AG04450 (cell line): ENCODE measurements around the gene HECTD4. TPM values are rescaled to one million over a fixed set of nuclear protein-coding genes. Genes with fewer than 3 reads are reported as not detected.

Source experiments
- CTCF ChIA-PET: fragments of 300-600, 350-600 bp; formaldehyde crosslinking; extraction: SDS; loops from one replicate; lab custom pipeline; 2022; ENCODE audit warnings: antibody characterized with exemption, inconsistent platforms; lab: Charles Lee
- POLR2A ChIA-PET: fragments of 350-600 bp; formaldehyde crosslinking; extraction: SDS; loops from one replicate; lab custom pipeline; 2021; ENCODE audit warnings: antibody characterized with exemption, inconsistent platforms; lab: Yijun Ruan, JAX
- DNase-seq: peaks from one replicate; pipeline ENCODE4 v3.0.0-alpha.2; 2011; ENCODE audit warnings: low read depth, low spot score
- H3K27ac ChIP-seq: one replicate; pipeline ENCODE4 v1.5.1; 2012; ENCODE audit warnings: low read depth, low read length, control low read depth
- H3K27me3 ChIP-seq: one replicate; pipeline ENCODE4 v1.6.0; 2012; ENCODE audit warnings: low read length; ENCODE audit not compliant: control insufficient read depth, insufficient read depth
- H3K4me3 ChIP-seq: 2 replicates; pipeline ENCODE4 v1.5.1; 2011; ENCODE audit warnings: mild to moderate bottlenecking, low read depth, low read length, control low read depth
- H3K9me3 ChIP-seq: 2 replicates; pipeline ENCODE4 v1.5.1; 2012; ENCODE audit warnings: low read length; ENCODE audit not compliant: control insufficient read depth, insufficient read depth
- polyA minus RNA-seq: library from RNA; depleted of rRNA, polyadenylated mRNA; stranded (reverse); fragments of >200 nt; gene quantifications from 2 replicates; pipeline ENCODE4 v1.2.3, GENCODE V29; 2011; rRNA and poly(A)+ RNA removed
- polyA plus RNA-seq: library from polyadenylated mRNA; depleted of rRNA; stranded (reverse); fragments of >200 nt; gene quantifications from 2 replicates; pipeline ENCODE4 v1.2.3, GENCODE V29; 2011; rRNA removed
- TF ChIP-seq, protein P1 (sequence below): IDR thresholded peaks from 2 replicates; pipeline ENCODE4 v1.5.1; 2011; ENCODE audit warnings: low read depth, low read length, control low read depth, inconsistent platforms

HECTD4 gene, protein sequence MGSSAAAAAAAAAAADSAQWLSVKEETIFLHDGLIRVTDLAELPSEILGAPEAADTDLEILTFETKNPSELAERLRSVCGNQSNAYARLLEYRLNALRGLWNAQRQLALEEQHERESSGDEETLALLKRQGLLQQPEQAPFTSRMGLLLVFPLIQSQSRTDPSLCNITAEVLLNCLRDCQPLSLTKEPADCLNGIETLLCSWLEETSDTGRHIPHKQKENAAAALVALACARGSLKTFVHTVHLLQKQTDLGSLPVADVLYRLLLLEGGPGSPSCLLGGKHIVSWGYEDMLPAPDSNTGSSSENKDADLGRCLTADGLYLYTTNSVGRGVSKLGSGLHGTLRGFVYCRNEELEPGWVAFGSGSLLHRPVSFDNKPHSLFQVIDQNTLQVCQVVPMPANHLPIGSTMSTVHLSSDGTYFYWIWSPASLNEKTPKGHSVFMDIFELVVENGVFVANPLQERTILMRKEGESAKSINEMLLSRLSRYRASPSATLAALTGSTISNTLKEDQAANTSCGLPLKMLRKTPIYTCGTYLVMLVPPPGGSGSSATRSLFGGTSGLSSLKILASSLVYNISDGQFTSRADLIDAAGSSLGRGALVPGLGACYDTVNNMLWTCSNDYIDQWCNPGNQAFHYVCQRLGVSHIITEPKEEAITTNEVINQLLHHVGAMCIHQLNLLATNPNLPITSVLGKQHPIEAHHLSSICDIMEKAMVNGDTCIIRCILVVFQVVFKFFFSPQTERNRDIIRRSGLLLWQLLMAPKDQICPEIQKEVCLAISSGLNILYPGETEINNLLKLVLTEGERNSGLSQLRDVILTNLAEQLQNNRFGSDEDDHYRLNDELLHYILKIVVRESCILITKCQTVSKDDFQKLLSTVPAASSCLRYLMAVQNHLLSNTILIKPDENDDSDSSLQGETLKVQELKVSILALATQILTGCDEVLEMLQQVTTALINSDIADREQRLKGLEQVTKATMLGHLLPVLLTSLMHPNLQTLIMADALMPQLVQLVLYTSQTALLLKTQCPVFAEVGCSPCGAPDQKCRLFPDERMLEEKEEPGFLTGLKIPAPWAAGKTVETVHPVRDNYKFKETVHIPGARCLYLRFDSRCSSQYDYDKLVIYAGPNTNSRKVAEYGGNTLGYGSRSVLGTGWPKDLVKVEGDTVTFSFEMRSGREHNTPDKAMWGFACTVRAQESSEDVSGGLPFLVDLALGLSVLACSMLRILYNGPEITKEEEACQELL (N-terminal part only)
- polyA plus RNA-seq (8.6 and 9.5 TPM in 2 replicates), polyA minus RNA-seq (32.1 and 42.6 TPM in 2 replicates)

GRCh38 chr12:112381883-112382796, at the start of gene HECTD4:
HECTD4 (minus strand) TSS chr12:112382431; CDS start chr12:112382128, 303 bp downstream.
- Histone ChIP-seq H3K9me3 (no peaks in the 10 kb centered on the region), H3K27ac (peak within 1 kb of the TSS; percentile 57), H3K27me3 (no peaks in the 10 kb centered on the region), H3K4me3 (peak within 1 kb of the TSS; percentile 74)
- peak; percentile 33 for DNase-seq
- ChIA-PET POLR2A (no interaction called here), CTCF (no interaction called here)
- TF ChIP-seq, protein P1, sequence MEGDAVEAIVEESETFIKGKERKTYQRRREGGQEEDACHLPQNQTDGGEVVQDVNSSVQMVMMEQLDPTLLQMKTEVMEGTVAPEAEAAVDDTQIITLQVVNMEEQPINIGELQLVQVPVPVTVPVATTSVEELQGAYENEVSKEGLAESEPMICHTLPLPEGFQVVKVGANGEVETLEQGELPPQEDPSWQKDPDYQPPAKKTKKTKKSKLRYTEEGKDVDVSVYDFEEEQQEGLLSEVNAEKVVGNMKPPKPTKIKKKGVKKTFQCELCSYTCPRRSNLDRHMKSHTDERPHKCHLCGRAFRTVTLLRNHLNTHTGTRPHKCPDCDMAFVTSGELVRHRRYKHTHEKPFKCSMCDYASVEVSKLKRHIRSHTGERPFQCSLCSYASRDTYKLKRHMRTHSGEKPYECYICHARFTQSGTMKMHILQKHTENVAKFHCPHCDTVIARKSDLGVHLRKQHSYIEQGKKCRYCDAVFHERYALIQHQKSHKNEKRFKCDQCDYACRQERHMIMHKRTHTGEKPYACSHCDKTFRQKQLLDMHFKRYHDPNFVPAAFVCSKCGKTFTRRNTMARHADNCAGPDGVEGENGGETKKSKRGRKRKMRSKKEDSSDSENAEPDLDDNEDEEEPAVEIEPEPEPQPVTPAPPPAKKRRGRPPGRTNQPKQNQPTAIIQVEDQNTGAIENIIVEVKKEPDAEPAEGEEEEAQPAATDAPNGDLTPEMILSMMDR: no peak

- ChIA-PET CTCF (no interaction called here), POLR2A (no interaction called here)
- Histone ChIP-seq H3K9me3 (no peaks in the 10 kb centered on the region), H3K4me3 (no peak overlapping the region), H3K27me3 (no peaks in the 10 kb centered on the region), H3K27ac (no peak overlapping the region)
- TF ChIP-seq, protein P1: no peak
- DNase-seq: no peak
These were observed 49.7 kb upstream of the HECTD4 start for GRCh38 chr12:112431965-112432364.

DNA sequence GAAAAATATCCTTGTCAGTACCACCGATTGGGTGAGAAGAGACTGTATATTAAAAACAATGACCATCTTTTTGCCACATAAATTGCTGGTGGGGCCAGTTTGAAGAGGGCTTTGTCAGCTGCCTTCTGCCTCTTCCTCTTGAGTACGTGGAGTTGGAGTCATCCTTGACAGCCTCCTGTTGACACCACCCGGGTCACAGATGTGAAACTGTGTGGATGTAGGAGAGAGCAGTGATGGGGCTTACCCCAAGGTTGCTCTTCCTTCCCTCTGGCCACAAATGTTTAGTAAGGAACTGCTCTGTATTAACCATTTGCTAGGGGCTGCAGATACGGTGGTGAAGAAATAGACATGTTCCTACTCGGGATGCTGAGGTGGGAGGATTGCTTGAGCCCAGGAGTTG, 48.7 kb upstream of the HECTD4 start:
- TF ChIP-seq, protein P1: no peak
- Histone ChIP-seq H3K4me3 (no peak overlapping the region), H3K9me3 (no peaks in the 10 kb centered on the region), H3K27ac (no peak overlapping the region), H3K27me3 (no peaks in the 10 kb centered on the region)
- ChIA-PET POLR2A (no interaction called here), CTCF (no interaction called here)
- DNase-seq: no peak

- Histone ChIP-seq H3K27me3 (no peaks in the 10 kb centered on the region), H3K27ac (no peak overlapping the region), H3K9me3 (no peaks in the 10 kb centered on the region), H3K4me3 (no peak overlapping the region)
- POLR2A ChIA-PET: no interaction called here
- TF ChIP-seq, protein P1: no peak
- no peak for DNase-seq
- CTCF ChIA-PET: interaction anchor here (1.0 kb wide), 1 partner anchor 17 kb away, joined by 4 read pairs; no protein-coding TSS in a partner anchor
These were observed 45.5 kb upstream of the HECTD4 start for GRCh38 chr12:112427760-112428159.
